Epithelial cell of prostate (primary cell): ENCODE data around the gene KLHL40.
"Not testable (repeated sequence)": the region's sequence is repeated elsewhere in the genome, so short reads cannot be mapped to it uniquely, and the experiment has no call there.

Source experiments
- DNase-seq: peaks from one replicate; pipeline ENCODE4 v3.0.0-alpha.2; 2011; ENCODE audit warnings: low read depth, low spot score
- H3K27ac ChIP-seq: fragments of 450-650 bp; 2 replicates; pipeline ENCODE4 v1.5.1; 2017; ENCODE audit warnings: mild to moderate bottlenecking

The KLHL40 gene

DNA sequence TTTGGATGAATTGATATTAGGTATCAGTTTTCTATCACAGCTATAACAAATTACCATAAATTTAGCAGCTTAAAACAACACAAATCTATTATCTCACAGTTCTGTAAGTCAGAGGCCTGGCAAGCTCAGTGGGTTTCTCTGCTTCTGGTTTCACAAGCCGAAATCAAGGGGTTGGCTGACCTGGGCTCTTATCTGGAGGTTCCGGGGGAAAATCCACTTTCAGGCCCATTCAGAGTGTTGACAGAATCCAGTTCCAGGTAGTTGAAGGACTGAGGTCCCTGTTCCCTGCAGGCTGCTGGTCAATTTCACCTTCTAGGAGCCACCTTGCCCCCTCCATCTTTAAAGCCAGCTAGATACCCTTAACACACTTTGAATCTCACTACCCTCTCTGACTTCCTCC, 28.4 kb downstream of the KLHL40 start:
- no peak for DNase-seq
- no peak overlapping the region for H3K27ac ChIP-seq

DNA sequence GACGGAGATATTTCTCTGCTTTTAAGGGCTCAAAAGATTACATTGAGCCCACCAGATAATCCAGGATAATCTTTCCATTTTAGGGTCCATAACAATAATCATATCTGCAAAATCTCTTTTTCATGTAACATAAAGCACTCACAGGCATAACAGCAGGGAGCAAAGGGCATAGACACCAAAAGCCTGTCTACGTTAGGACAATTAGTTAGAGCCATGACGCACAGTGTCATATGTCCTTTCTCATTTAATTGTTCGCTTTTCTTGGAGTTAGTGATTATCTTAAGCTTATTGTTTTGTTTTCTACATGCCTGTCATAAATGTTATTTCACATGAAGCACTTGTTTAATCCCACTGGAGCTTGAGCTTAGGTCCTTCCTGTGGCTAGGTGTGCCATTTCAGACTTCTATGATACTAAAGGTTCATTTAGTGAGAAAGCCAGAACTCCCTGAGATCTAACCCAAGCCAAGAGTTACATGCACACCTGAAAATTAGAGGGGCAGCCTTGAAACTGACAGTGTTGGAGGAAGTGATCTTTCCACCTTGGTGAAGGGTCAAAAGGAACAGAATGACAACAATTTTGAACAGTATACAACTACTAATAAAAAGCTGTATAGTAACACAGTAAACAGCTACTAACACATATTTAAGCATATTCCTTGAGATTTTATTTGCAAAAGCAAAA, 29.0 kb downstream of the KLHL40 start:
- DNase-seq = no peak
- no peak overlapping the region for H3K27ac ChIP-seq

DNA sequence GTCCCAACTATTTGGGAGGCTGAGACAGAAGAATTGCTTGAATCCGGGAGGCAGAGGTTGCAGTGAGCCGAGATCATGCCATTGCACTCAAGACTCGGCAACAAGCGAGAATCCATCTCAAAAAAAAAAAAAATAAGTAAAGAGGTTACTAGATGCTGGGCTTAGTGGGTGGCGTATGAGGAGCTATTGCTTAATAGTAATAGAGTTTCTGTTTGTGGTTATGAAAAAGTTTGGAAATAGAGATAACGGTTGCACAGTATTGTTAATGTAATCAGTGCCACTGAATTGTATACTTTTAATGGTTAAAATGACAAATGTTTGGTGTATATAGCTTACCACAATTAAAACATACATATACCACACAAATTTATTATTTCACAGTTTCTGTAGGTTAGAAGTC, 32.0 kb downstream of the KLHL40 start:
- DNase-seq = no peak
- H3K27ac ChIP-seq = no peak overlapping the region

DNA sequence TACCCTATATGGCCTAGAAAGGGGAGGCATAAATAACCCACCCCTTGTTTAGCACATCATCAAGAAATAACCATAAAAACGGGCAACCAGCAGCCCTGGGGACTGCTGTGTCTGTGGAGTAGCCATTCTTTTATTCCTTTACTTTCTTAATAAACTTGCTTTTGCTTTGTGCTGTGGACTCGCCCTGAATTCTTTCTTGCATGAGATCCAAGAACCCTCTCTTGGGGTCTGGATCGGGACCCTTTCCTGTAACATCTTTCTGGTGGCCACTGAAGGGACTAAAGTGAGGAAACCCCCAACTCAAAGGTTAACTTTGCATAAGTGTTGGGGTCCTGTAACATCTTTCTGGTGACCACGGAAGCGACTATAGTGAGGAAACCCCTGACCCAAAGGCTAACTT, 33.0 kb downstream of the KLHL40 start:
- H3K27ac ChIP-seq = no peak overlapping the region
- DNase-seq = no peak

DNA sequence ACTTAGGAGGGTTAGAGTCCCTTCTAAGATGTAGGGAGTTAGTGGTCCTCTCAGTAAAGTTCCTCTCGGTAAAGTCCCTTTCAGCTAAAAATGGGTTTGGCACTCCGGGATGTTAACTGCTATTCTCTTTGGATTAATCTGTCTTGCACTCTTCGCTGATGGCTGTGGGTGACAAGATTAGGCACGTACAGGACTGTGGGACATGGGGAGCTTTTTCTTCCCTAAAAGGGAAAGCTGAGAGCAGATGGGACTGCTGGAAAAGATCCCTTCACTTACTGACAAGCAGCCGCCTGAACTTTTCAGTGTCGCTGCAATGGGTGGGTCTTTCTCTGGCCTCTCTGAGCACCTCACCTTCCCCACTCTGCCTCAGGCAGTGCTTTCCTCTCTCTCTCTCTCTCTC, 33.7 kb downstream of the KLHL40 start:
- no peak overlapping the region for H3K27ac ChIP-seq
- no peak for DNase-seq

DNA sequence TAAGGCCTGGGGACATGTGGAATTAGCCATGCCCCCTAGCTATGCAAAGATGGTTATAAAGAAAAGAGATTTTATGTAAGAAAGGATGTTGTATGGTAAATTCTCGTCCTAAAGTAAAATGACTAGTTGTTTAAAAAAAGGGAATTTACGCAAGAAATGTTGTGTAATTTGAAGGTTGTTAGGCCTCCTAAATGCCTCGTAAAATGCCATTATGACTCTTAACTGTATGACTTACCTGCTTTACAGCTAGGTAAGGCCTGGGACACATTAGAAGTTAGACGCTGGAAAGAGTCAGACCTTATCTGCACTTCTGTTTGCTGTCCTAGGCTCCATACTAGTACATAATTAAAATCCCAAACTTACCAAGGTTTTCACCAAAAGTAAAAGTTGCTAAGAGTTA, 34.8 kb downstream of the KLHL40 start:
- H3K27ac ChIP-seq = no peak overlapping the region
- no peak for DNase-seq

DNA sequence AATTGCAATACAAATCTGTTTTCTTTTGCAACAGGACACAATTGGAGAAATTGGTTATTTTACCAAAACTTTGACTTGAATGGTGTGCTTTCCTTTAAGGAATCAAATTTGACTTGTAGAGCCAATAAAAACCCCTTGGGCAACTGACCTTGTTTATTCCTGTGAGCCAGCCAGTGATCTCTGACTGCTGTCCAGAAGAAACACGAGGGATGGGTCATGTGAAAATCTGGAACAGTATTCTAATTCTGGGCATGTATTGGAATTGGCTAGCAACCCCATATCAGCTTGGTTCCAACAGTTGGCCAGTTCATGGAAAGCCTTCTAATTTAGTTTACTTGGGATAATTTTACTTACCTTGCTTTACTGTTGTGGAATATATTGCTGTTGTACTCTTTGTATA, 36.4 kb downstream of the KLHL40 start:
- no peak for DNase-seq
- no peak overlapping the region for H3K27ac ChIP-seq

DNA sequence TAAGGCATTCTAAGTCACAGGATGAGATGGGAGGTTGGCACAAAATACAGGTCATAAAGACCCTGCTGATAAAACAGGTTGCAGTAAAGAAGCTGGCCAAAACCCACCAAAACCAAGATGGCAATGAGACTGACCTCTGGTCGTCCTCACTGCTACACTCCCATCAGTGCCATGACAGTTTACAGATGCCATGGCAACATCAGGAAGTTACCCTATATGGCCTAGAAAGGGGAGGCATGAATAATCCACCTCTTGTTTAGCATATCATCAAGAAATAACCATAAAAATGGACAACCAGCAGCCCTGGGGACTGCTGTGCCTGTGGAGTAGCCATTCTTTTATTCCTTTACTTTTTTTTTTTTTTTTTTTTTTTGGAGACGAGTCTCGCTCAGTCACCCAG, 37.1 kb downstream of the KLHL40 start:
- not testable (repeated sequence) for DNase-seq, H3K27ac ChIP-seq

DNA sequence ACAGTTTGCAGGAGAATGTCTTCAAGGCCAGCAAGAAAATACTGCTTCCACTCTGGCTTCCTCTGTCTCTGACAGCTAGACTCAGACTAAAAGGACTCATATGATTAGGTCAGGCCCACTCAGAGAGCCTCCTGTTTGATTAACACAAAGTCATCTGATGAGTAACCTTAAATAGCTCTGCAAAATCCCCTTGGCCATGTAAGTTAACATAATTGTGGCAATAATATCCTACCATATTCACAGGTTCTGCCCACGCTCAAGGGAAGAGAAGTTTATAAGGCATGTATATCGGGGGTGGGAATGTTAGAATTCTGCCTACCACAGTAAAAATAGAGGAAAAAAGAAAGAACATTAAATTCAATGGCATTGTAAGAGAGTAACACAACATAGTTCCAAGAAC, 37.9 kb downstream of the KLHL40 start:
- no peak overlapping the region for H3K27ac ChIP-seq

DNA sequence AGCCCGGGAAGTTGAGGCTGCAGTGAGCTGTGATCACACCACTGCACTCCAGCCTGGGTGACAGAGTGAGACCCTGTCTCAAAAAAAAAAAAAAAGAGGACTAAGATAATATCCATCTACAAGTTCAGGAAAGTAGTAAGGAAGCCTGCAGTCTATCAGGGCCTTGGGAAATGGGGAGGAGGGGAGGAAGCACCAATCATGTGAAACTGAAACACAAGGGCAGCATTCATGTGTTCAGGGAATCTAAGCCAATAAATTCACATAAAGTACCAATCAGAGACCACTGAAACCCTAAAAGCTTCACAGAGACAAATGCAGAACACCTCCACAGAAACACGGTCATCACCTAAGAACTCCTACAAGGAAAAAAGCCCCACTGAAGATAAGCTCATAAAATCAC, 40.1 kb downstream of the KLHL40 start:
- no peak for DNase-seq
- no peak overlapping the region for H3K27ac ChIP-seq

More for the DNA sequence above, 37.9 kb downstream of the KLHL40 start:
- DNase-seq = no peak

DNA sequence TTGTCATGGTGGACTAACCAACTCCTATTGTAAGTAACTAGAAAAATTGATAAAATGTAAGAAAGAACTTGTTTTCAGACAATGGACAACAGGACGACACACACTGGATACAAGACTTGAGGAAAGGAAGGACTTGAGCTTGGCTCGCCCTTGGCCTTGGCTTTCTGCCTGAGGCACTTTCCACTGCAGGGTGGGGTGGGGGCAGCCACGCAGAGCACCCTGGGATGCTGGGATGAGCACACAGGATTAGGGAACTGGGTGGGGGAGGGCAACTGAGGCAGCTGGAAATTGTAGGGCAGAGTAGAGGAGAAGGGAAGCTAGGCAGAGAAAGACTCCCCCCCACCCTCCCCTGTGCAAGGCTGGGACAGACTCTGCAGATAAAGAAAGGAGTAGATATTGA, 42.7 kb downstream of the KLHL40 start:
- DNase-seq = no peak
- H3K27ac ChIP-seq = no peak overlapping the region

DNA sequence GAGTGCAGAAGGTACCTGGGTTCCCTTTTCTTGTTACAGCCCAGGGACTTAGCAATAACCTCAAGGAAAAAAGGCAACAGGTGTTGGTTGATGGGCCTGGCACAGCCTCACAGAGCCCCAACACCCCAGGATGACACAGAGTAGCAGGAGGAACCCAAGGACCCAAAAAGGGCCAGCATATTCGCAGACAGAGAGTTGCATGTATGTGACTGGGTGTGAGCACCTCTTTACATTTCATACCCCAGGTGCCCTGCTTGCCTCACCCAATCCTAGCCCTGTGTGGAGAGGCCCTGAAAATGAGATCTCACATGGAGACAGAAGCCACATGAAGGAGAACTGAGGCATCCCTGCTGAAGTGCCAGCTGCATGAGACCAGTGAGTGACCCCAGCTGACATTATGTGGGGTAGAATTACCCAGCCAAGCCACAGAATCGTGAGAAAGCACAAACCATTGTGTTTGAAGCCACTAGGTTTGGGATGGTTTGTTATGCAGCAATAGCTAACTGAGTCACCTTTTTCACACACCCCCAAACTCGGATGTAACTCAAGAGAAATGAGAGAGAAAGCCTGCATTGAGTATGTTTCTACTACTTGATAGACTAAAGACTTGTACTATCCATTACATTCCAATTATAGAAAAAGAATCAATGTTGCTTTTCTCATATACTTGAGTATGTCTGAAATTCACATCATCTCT, 43.5 kb downstream of the KLHL40 start:
- DNase-seq = no peak
- no peak overlapping the region for H3K27ac ChIP-seq

DNA sequence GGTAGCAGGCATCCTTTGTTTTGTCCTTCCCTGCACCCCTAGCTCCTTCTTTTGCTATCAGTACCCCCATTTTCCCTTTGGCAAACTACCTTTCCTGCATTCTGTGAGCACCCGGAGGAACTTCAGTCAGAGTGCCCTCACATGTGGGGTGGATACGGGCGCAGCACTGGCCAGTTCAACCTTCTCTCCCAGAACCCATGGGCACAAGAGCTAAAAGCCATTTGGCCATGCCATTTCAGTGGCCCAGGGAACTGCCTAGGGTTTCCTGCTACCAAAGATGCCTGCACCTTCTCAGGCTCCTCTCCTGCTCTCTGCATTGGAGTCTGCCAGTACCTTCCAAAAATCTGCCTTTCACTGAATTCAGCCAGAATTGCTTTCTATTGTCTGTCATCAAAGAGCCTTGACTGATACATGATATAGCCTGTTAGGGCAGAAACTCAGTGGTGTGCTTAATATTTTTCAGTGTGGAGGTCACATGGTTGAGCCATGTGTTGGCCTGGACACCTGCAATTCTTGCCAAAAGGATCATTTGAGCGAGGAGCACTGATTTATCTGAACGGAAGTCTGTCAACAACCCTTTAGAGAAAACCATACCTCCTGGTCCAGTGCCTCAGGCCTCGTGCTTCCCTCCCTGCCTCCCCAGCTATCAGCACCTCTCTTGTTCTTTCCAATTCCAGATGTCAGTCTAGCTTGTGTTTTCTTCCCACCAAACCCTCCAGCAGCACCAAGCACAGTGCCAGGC, 44.2 kb downstream of the KLHL40 start:
- H3K27ac ChIP-seq = no peak overlapping the region
- DNase-seq = no peak

DNA sequence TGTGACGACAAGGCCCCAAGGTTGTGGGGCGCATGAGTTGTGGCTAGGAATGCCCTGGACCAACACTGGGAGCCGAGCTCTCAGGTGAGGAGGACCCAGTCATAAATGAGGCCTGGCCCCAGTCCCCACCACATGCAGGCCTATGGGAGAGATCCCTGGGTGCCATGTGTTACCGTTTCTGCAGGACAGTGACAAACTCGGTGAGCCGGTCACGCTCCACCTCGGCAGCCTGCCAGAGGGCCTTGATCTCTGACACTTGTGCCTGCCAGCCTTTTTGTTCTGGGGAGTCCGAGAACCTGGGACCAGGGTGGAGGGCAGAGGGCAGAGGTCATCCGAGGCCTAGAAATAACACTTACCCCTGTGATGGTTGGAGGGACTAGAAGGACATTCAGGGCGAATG, 45.0 kb downstream of the KLHL40 start:
- no peak for DNase-seq
- H3K27ac ChIP-seq = no peak overlapping the region

DNA sequence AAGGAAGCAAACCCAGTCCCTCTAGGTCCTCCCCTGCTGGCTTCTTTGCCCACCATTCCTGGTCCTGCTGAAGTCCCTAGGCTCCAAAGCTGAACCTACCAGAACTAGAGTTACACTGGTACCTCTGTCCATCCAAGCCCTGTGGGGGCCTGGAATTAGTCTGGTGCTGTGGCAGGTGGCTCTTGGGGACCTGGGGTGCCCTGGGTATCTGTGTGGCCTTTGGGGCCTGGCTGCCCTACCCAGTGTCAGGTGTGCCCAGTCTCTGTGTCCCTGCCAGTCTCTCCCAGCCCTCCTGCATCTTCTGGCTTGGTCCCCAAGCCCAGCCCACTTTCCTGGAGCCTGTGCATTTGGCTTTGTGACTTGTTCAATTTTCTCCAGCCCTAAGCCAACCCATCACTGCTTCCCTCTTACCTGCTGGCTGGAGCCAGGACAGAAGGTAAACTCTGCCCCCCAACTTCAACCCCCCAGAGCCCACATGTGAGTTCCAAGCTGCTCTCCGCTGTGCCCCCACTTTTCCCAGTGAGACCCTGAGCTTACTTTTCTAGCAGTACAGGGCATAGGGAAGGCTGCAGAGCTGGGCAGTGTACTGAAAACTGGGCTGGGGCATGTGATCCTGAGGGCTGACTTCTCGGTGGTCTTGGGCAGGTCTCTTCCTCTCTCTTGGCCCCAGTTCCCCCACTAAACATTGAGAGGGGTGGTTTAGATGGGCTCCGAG, 45.5 kb downstream of the KLHL40 start:
- no peak for DNase-seq
- no peak overlapping the region for H3K27ac ChIP-seq

DNA sequence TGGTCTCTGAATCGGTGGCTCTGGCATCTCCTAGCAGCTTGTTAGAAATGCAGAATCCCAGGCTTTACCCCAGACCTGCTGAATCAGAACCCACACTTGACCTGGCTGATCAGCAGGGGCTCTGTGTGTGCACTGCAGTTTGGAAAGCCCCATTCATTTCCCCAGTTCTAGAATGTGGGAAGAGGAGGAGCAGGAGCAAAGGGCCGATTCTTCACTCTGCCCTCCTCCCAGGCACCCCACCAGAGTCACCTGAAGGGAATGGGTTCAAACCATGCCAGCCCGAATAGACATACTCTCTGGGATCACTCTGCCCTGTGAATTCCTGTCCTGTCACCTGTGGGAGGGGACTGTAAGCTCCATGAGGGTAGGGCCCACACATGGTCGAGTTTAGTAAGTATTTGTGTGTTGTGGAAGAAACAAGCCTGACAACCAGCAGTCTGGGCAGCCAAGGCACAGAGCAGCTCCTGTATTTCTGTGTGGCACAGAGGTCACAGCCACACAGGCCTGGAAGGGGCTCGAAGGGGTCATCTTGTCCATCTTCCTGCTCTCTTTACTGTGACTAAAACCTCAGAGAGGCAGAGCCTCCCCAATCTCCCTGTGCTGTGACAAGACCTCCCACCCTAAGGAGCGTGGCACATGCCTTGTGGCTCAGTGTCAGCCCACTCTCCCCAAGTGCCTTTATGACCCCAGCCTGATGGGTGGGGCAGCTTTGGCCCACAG, 46.3 kb downstream of the KLHL40 start:
- DNase-seq = no peak
- no peak overlapping the region for H3K27ac ChIP-seq

DNA sequence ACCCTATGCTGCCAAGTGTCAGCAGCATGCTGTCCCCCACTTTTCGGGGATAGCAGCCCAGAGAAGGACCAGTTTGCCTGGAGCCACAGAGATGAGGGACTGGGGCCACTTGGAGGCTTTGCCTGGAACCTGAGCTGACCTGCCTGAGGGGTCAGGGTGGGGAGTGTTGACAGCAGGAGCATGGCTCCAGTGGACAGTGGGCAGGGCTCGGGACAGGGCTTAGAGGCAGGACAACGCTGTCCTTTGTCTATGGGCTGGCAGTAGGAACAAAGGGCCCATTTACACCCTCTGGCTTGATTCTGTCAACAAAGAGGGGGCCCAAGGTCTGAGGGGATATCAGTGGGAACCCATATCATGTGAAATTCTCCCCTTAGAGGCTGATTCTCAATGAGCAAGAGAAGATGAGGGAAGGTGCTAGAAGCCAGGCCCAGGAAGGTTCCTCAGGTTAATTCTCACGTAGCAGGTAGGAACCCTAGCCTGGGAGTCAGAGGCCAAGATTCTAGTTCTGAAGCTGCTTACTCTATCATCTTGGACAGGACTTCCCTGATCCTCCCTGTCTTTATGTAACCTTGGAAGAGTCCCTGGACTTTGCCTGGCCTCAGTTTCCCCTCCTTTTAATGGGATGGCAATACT, 47.0 kb downstream of the KLHL40 start:
- no peak overlapping the region for H3K27ac ChIP-seq
- no peak for DNase-seq

DNA sequence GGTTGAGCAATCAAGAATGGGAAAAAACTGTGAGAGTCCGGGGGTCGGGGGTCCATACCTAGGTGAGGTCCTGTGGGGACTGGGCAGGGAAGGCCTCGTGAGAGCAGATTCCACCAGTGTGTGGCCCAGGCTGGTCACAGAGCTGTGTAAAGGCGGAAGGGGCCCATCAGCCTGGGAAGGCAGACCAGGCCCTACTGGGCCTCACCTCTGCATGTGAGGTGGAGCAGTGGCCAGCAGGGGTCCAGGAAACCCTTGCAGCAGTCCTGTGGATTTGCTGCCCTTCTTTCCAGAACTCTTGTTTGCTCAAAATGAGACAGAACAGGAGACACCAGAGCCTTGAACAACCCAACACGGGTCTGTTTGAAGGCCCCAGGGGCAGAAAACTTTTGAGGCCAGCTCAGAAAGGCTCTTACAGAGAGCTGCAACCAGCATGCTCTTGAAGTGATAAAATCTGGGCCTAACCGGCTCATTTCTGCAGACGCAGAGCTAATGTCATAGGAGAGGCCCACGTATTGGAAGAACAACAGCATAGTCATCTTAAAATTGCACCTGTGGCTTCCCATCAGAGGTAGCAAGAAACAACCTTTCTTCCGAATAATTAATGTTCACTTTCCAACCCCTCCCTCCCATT, 47.6 kb downstream of the KLHL40 start:
- DNase-seq = no peak
- no peak overlapping the region for H3K27ac ChIP-seq

DNA sequence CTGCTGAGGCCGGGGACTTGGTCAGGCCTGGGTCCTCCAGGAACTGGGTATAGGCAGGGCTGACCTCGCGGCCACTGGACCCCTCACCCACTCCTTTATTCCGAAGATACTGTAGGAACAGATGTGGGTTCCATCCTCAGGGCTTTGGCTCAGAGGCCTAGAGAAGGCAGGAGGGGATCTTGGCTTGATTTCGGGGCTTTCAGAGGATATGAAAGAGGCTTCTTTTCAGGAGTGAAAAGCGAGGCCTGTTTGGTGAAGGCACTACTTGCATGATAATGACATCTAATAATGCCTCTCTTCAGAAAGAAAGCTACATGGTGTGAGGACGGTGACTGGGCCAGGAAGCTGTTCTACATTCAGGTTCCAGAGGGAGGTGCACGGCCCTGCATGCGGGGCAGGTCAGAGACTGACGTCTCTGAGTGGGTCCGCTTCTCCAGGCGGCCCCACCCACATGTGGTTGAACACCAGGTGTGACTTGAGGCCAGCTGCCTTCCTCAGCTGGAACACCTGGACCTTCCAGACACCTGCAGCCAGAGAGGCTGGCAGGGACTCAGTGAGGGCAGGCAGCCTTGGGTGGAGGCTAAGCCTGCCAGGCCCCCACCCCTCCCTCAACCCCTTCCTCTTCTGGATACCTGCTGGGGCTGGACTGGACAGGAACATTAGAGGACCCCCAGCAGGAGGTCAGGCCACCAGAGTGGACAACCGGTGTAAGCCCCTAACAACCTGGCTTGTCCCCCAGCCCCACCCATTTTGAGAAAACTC, 48.3 kb downstream of the KLHL40 start:
- H3K27ac ChIP-seq = no peak overlapping the region
- DNase-seq = no peak
